Measurements from ENCODE around the gene WDPCP.

- TF ChIP-seq, protein P1, sequence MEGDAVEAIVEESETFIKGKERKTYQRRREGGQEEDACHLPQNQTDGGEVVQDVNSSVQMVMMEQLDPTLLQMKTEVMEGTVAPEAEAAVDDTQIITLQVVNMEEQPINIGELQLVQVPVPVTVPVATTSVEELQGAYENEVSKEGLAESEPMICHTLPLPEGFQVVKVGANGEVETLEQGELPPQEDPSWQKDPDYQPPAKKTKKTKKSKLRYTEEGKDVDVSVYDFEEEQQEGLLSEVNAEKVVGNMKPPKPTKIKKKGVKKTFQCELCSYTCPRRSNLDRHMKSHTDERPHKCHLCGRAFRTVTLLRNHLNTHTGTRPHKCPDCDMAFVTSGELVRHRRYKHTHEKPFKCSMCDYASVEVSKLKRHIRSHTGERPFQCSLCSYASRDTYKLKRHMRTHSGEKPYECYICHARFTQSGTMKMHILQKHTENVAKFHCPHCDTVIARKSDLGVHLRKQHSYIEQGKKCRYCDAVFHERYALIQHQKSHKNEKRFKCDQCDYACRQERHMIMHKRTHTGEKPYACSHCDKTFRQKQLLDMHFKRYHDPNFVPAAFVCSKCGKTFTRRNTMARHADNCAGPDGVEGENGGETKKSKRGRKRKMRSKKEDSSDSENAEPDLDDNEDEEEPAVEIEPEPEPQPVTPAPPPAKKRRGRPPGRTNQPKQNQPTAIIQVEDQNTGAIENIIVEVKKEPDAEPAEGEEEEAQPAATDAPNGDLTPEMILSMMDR (IDR thresholded peaks at IDR 0.05) = no peak
- no peak for TF ChIP-seq POLR2A (IDR thresholded peaks at IDR 0.05)
- TF ChIP-seq EP300 (IDR thresholded peaks at IDR 0.05) = no peak
These were observed 219.1 kb downstream of the WDPCP start for GRCh38 chr2:63369146-63369545.

Measured in ovary (tissue), 3 donors.